ENCODE measurements around the gene CPLX1. TPM values are rescaled to one million over a fixed set of nuclear protein-coding genes. Genes with fewer than 3 reads are reported as not detected.

Gene CPLX1
- total RNA-seq: not detected in 2 replicates

DNA sequence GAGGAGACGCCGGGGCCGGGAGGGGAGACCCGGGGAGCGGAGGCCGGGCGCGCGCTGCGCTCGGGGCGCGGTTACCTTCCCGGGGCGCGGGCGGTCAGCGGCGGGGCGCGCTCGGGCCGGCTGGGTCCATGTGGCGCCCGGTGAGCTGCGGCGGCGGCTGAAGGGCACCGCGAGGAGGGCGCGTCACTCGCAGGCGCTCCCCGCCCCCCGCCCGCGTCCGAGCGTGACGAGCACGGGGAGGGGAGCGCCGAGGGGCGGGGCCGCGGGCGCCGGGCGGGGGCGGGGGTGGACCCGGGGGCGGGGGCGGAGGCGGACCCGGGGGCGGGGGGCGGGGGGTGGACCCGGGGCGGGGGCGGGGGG is at the start of gene CPLX1:
CPLX1 (minus strand) TSS at position 159 of the 360 bp plus-strand sequence. CDS start 1,607 bp downstream, outside the sequence.

Other genes with a start within 250 kb of the CPLX1 start
- not detected in 2 replicates for gene TMEM271, start 249.8 kb downstream of the CPLX1 start, total RNA-seq
- 2.6 TPM in 1 of 2 replicates, not detected in the other for gene PDE6B, start 200.6 kb downstream of the CPLX1 start, total RNA-seq
- 31.9 and 97.8 TPM in 2 replicates for gene ATP5ME, start 151.9 kb downstream of the CPLX1 start, total RNA-seq
- 6.9 and 24.7 TPM in 2 replicates for gene MYL5, start 151.6 kb downstream of the CPLX1 start, total RNA-seq
- 5.5 and 15.9 TPM in 2 replicates for gene SLC49A3, start 137.0 kb downstream of the CPLX1 start, total RNA-seq
- gene PCGF3, start 120.3 kb downstream of the CPLX1 start, total RNA-seq: 31.5 and 51.8 TPM in 2 replicates
- 73.1 and 117 TPM in 2 replicates for gene GAK, start 106.2 kb upstream of the CPLX1 start, total RNA-seq
- 11.6 and 12.3 TPM in 2 replicates for gene TMEM175, start 106.3 kb upstream of the CPLX1 start, total RNA-seq
- gene DGKQ, start 147.4 kb upstream of the CPLX1 start, total RNA-seq: 25.2 and 30.2 TPM in 2 replicates
- gene IDUA, start 160.9 kb upstream of the CPLX1 start, total RNA-seq: 17.0 and 17.9 TPM in 2 replicates
- gene SLC26A1, start 167.3 kb upstream of the CPLX1 start, total RNA-seq: 0.14 and 0.22 TPM in 2 replicates
- 15.9 and 30.4 TPM in 2 replicates for gene FGFRL1, start 185.5 kb upstream of the CPLX1 start, total RNA-seq